MM.1S (cell line): Measurements from ENCODE around the gene ATP2B1.

Experiments used
- DNase-seq: peaks from one replicate; pipeline ENCODE4 v3.0.0-alpha.2; 2015
- H2AFZ ChIP-seq: fragments of 300-600 bp; sonication (generic); 2 replicates; pipeline ENCODE4 v1.6.0; 2016; ENCODE audit warnings: antibody characterized with exemption, low read length
- H3F3A ChIP-seq: fragments of 300-600 bp; sonication (generic); 2 replicates; pipeline ENCODE4 v1.6.1; 2016; ENCODE audit warnings: mild to moderate bottlenecking, antibody characterized with exemption, low read length, moderate library complexity, mixed read lengths; ENCODE audit not compliant: insufficient read depth
- H3K27ac ChIP-seq: fragments of 300-600 bp; sonication (generic); 2 replicates; pipeline ENCODE4 v1.5.1; 2016; ENCODE audit warnings: mild to moderate bottlenecking, low read length
- H3K27me3 ChIP-seq: fragments of 300-600 bp; sonication (generic); replicated peaks from 2 replicates; pipeline ENCODE4 v1.6.0; 2016; ENCODE audit warnings: low read length; ENCODE audit not compliant: insufficient read depth
- H3K36me3 ChIP-seq: fragments of 300-600 bp; sonication (generic); replicated peaks from 2 replicates; pipeline ENCODE4 v1.6.1; 2016; ENCODE audit warnings: mild to moderate bottlenecking, low read length, mixed read lengths; ENCODE audit not compliant: insufficient read depth
- H3K4me1 ChIP-seq: fragments of 300-600 bp; sonication (generic); 2 replicates; pipeline ENCODE4 v1.6.1; 2016; ENCODE audit warnings: low read length, mixed read lengths
- H3K4me2 ChIP-seq: fragments of 300-600 bp; sonication (generic); 2 replicates; pipeline ENCODE4 v1.6.0; 2016; ENCODE audit warnings: low read depth, low read length
- H3K4me3 ChIP-seq: fragments of 300-600 bp; sonication (generic); 2 replicates; pipeline ENCODE4 v1.5.1; 2016; ENCODE audit warnings: low read length, mixed read lengths
- H3K79me2 ChIP-seq: fragments of 300-600 bp; sonication (generic); 2 replicates; pipeline ENCODE4 v1.6.1; 2016; ENCODE audit warnings: mixed run types, low read length, mixed read lengths
- H3K9ac ChIP-seq: fragments of 300-600 bp; sonication (generic); 2 replicates; pipeline ENCODE4 v1.6.1; 2016; ENCODE audit warnings: low read length, mixed read lengths
- H3K9me2 ChIP-seq: fragments of 300-600 bp; sonication (generic); replicated peaks from 2 replicates; pipeline ENCODE4 v1.6.1; 2016; ENCODE audit warnings: mild to moderate bottlenecking, low read length, mixed read lengths; ENCODE audit not compliant: insufficient read depth
- H3K9me3 ChIP-seq: fragments of 300-600 bp; sonication (generic); replicated peaks from 2 replicates; pipeline ENCODE4 v1.6.1; 2016; ENCODE audit warnings: mild to moderate bottlenecking, low read length, mixed read lengths; ENCODE audit not compliant: insufficient read depth
- H4K20me1 ChIP-seq: fragments of 300-600 bp; sonication (generic); 2 replicates; pipeline ENCODE4 v1.6.1; 2016; ENCODE audit warnings: mild to moderate bottlenecking, low read length, moderate library complexity, mixed read lengths; ENCODE audit not compliant: insufficient read depth
- CTCF ChIP-seq: fragments of 300-600 bp; sonication (generic); IDR thresholded peaks from 2 replicates; pipeline ENCODE4 v1.5.1; 2016; ENCODE audit warnings: antibody characterized with exemption, low read length, mixed read lengths
- EZH2 ChIP-seq: fragments of 300-600 bp; sonication (generic); optimal IDR thresholded peaks from 2 replicates; pipeline ENCODE3; 2017; ENCODE audit warnings: low read depth, mild to moderate bottlenecking, antibody characterized with exemption, low read length, mixed read lengths
- EZH2phosphoT487 ChIP-seq: fragments of 300-600 bp; sonication (generic); IDR thresholded peaks from 2 replicates; pipeline ENCODE4 v1.6.1; 2018; ENCODE audit warnings: antibody characterized with exemption, low read length

Gene ATP2B1

DNA sequence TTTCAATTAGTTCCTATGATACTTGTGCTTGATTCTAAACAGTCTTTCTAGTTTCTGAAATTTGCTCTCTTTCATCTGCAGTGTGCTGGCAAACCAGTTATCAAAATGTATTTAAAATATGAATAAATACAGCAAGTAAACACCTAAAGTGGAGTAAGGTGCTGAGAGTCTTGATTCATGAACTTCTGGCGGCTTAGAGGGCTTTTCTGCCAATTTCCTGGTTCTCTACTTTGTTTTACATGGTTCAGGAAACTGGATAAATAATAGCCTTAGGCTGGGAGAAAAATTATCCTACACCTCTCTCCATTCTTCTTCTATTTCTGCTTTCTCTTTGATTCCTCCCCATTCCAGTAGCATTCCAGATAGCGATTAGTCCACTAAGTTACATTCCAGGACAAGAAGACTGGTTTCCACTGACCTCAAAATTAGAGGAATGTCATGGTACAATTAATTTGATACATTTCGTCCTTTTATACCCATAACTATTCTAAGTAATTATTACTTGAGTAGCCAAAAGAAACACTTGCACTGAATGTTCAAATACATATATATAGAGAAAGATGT lies 14.9 kb downstream of the ATP2B1 start:
- H2AFZ ChIP-seq: no peak overlapping the region
- no peaks in the 10 kb centered on the region for H3F3A ChIP-seq
- no peak for TF ChIP-seq CTCF
- TF ChIP-seq EZH2: no peak
- TF ChIP-seq EZH2phosphoT487: no peak
- no peaks in the 10 kb centered on the region for H4K20me1 ChIP-seq
- no peak overlapping the region for H3K4me3 ChIP-seq
- no peaks in the 10 kb centered on the region for H3K9me3 ChIP-seq
- no peak overlapping the region for H3K9ac ChIP-seq
- H3K27ac ChIP-seq: no peak overlapping the region
- H3K9me2 ChIP-seq: no peaks in the 10 kb centered on the region
- no peak overlapping the region for H3K4me2 ChIP-seq
- peaks cover 90% of the 10 kb centered on the region for H3K79me2 ChIP-seq
- H3K27me3 ChIP-seq: no peaks in the 10 kb centered on the region
- H3K36me3 ChIP-seq: no peaks in the 10 kb centered on the region
- no peaks in the 10 kb centered on the region for H3K4me1 ChIP-seq
- DNase-seq: no peak

- no peak overlapping the region for H3K4me2 ChIP-seq
- H3K4me3 ChIP-seq: no peak overlapping the region
- H3K9me2 ChIP-seq: no peaks in the 10 kb centered on the region
- H3K27me3 ChIP-seq: no peaks in the 10 kb centered on the region
- no peak for TF ChIP-seq CTCF
- TF ChIP-seq EZH2phosphoT487: no peak
- no peak for TF ChIP-seq EZH2
- H4K20me1 ChIP-seq: no peaks in the 10 kb centered on the region
- no peak overlapping the region for H3K27ac ChIP-seq
- peaks cover 89% of the 10 kb centered on the region for H3K79me2 ChIP-seq
- no peaks in the 10 kb centered on the region for H3K4me1 ChIP-seq
- no peak overlapping the region for H2AFZ ChIP-seq
- H3K9me3 ChIP-seq: no peaks in the 10 kb centered on the region
- no peak for DNase-seq
- H3F3A ChIP-seq: no peaks in the 10 kb centered on the region
- H3K9ac ChIP-seq: no peak overlapping the region
- no peaks in the 10 kb centered on the region for H3K36me3 ChIP-seq
Observed at GRCh38 chr12:89692439-89692838, 16.2 kb downstream of the ATP2B1 start.

- H3K36me3 ChIP-seq: no peaks in the 10 kb centered on the region
- H3K9me2 ChIP-seq: no peaks in the 10 kb centered on the region
- no peaks in the 10 kb centered on the region for H4K20me1 ChIP-seq
- no peak overlapping the region for H2AFZ ChIP-seq
- H3K27ac ChIP-seq: no peak overlapping the region
- no peak overlapping the region for H3K9ac ChIP-seq
- no peaks in the 10 kb centered on the region for H3F3A ChIP-seq
- H3K27me3 ChIP-seq: no peaks in the 10 kb centered on the region
- H3K79me2 ChIP-seq: peaks cover 89% of the 10 kb centered on the region
- no peaks in the 10 kb centered on the region for H3K4me1 ChIP-seq
- TF ChIP-seq EZH2phosphoT487 (no peak), EZH2 (no peak), CTCF (no peak)
- H3K4me3 ChIP-seq: no peak overlapping the region
- no peak for DNase-seq
- no peak overlapping the region for H3K4me2 ChIP-seq
- no peaks in the 10 kb centered on the region for H3K9me3 ChIP-seq
Observed at GRCh38 chr12:89691659-89692058, 17.0 kb downstream of the ATP2B1 start.
